Peyer's patch (tissue), 4 donors: ENCODE measurements around the gene CXCL1.

Source experiments
- CTCF ChIP-seq, 6 experiments: fragments of 450-650 bp in 4 of 6; fragments of 200-600 bp in 2 of 6; sonication (generic) in 1 of 6; IDR thresholded peaks; one replicate each; pipeline ENCODE4 v1.5.1; 2017 to 2019; ENCODE audit warnings: antibody characterized with exemption in 6 of 6, mild to moderate bottlenecking in 3 of 6, moderate library complexity in 1 of 6
- POLR2A ChIP-seq, 2 donors: fragments of 450-650 bp; IDR thresholded peaks; one replicate each; pipeline ENCODE4 v1.5.1; 2017; ENCODE audit warnings: antibody characterized with exemption in 2 of 2, mild to moderate bottlenecking in 2 of 2, moderate library complexity in 2 of 2

DNA sequence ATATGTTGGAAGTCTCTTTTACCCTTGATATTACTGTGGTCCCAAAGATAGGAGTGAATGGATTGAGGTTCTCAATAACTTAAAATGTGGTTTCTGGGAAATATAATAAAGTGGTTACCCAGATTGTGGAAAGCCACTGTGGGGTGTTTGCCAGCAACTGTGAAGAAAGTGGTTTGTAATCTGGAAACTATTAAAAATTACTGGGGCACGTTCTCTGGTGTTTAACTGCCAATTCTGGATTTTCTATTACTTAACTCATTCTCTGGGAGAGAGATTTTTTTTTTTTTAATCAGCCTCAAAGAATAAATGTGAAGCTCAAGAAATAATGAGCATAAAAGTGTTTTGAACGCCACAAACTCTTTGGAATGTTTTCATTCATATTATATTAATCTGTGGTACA lies 37.6 kb upstream of the CXCL1 start:
- no peak for TF ChIP-seq CTCF (IDR thresholded peaks at IDR 0.05)
- no peak for TF ChIP-seq POLR2A (IDR thresholded peaks at IDR 0.05)
